Panc1 (cell line): Measurements from ENCODE around the gene CDC42EP3. TPM values are rescaled to one million over a fixed set of nuclear protein-coding genes. Genes with fewer than 3 reads are reported as not detected.

Experiments
- ATAC-seq: fragments of 200-7000 bp; cut with Tn5 transposase; 2 replicates; pipeline ENCODE4 v1.9.1; 2020; ENCODE audit warnings: mild to moderate bottlenecking, moderate library complexity
- BruUV-seq: library from RNA; stranded (reverse); fragments of 400-500 nt; replicated peaks from 2 replicates; lab custom pipeline; 2021; lab: Mats Ljungman, UMichigan
- CTCF ChIA-PET: fragments of 300-600 bp; sonication (Branson Sonifier 250); formaldehyde crosslinking; loops from one replicate; lab custom pipeline; 2022; ENCODE audit warnings: antibody characterized with exemption; lab: Charles Lee
- POLR2A ChIA-PET: fragments of 300-600 bp; sonication (Branson Sonifier 250); formaldehyde crosslinking; loops from one replicate; lab custom pipeline; 2022; ENCODE audit warnings: antibody characterized with exemption; lab: Charles Lee
- DNase-seq: peaks from one replicate; pipeline ENCODE4 v3.0.0-alpha.2; 2010; ENCODE audit warnings: low read depth, low spot score
- H3K27ac ChIP-seq: 2 replicates; pipeline ENCODE4 v1.5.1; 2011; ENCODE audit warnings: mild to moderate bottlenecking, low read length, inconsistent platforms
- H3K27me3 ChIP-seq: fragments of 200-500 bp; sonication (Bioruptor generic); 2 replicates; pipeline ENCODE4 v1.6.0; 2014; ENCODE audit warnings: low read length, inconsistent platforms; ENCODE audit not compliant: control insufficient read depth, insufficient read depth
- H3K36me3 ChIP-seq: fragments of 200-500 bp; sonication (Bioruptor generic); 2 replicates; pipeline ENCODE4 v1.5.1; 2014; ENCODE audit warnings: inconsistent platforms, mild to moderate bottlenecking, low read length, moderate library complexity; ENCODE audit not compliant: control insufficient read depth, insufficient read depth
- H3K4me1 ChIP-seq: 2 replicates; pipeline ENCODE4 v1.5.1; 2011; ENCODE audit warnings: inconsistent platforms, mild to moderate bottlenecking, low read length, moderate library complexity; ENCODE audit not compliant: control insufficient read depth, insufficient read depth
- H3K4me3 ChIP-seq, 2 experiments: 2 replicates each; pipeline ENCODE4 v1.5.1; 2011 to 2012; ENCODE audit warnings: low read depth in 2 of 2, low read length in 2 of 2, mild to moderate bottlenecking in 2 of 2, inconsistent platforms in 1 of 2, moderate library complexity in 1 of 2
- H3K9me3 ChIP-seq: fragments of 200-500 bp; sonication (Bioruptor generic); 2 replicates; pipeline ENCODE4 v1.5.1; 2014; ENCODE audit warnings: low read depth, mild to moderate bottlenecking, inconsistent platforms, low read length, moderate library complexity; ENCODE audit not compliant: control insufficient read depth, insufficient read depth
- CTCF ChIP-seq: fragments of 450-650 bp; IDR thresholded peaks from 2 replicates; pipeline ENCODE4 v1.5.1; 2017; ENCODE audit warnings: mild to moderate bottlenecking
- POLR2AphosphoS5 ChIP-seq: IDR thresholded peaks from 2 replicates; pipeline ENCODE4 v1.6.1; 2012; ENCODE audit warnings: mild to moderate bottlenecking, low read depth, low read length, moderate library complexity
- REST ChIP-seq, 2 experiments: IDR thresholded peaks; 2 replicates each; pipeline ENCODE4 v1.6.1; 2011 to 2012; ENCODE audit warnings: low read depth in 2 of 2, control low read depth in 1 of 2, low read length in 1 of 2, mild to moderate bottlenecking in 1 of 2, moderate library complexity in 1 of 2; ENCODE audit not compliant: insufficient read depth in 1 of 2
- SIN3A ChIP-seq: IDR thresholded peaks from 2 replicates; pipeline ENCODE4 v1.6.1; 2012; ENCODE audit warnings: low read depth, mild to moderate bottlenecking, low read length, moderate library complexity, borderline replicate concordance; ENCODE audit not compliant: insufficient read depth
- TCF7L2 ChIP-seq: IDR thresholded peaks from 2 replicates; pipeline ENCODE4 v1.6.1; 2011; ENCODE audit warnings: mild to moderate bottlenecking, low read depth, low read length, inconsistent platforms
- in situ Hi-C: cut with HindIII; loops from 2 replicates; pipeline ENCODE4 v1.10.0; 2016; ENCODE audit warnings: low sequenced_read_pairs, low pct_unique_long_range_greater_than_20kb
- intact Hi-C: fragments of 100-400 bp; cut with micrococcal nuclease; formaldehyde crosslinking; loops from one replicate; pipeline ENCODE4 v1.10.0; 2022; ENCODE audit not compliant: unreplicated experiment
- total RNA-seq: library from RNA; stranded (reverse); gene quantifications from one replicate; pipeline ENCODE4 v1.2.1, GENCODE V29; 2021; ENCODE audit not compliant: unreplicated experiment

CDC42EP3 gene
- total RNA-seq, 1 experiment from 2014 or later = 6.1 TPM

- POLR2A ChIA-PET = no interaction called here
- Histone ChIP-seq H3K27me3 (no peaks in the 10 kb centered on the region), H3K4me1 (no peaks in the 10 kb centered on the region), H3K4me3 (no peak overlapping the region), H3K9me3 (no peaks in the 10 kb centered on the region), H3K27ac (no peak overlapping the region), H3K36me3 (no peaks in the 10 kb centered on the region)
- in situ Hi-C loops (no loop called here), intact Hi-C loops (no loop called here)
- BruUV-seq = no TSS peak
- CTCF ChIA-PET = no interaction called here
- DNase-seq (no peak), ATAC-seq (no peak)
- no peak for TF ChIP-seq CTCF
- TF ChIP-seq REST (IDR thresholded peaks at IDR 0.05; ENCODE audit: insufficient read depth in 1 of 2, low read depth in 2 of 2, low read length in 1 of 2) = no peak
- no peak for TF ChIP-seq POLR2AphosphoS5
- TF ChIP-seq SIN3A = no peak
- no peak for TF ChIP-seq TCF7L2
Observed at GRCh38 chr2:37708146-37708545, 36.7 kb upstream of the CDC42EP3 start.

- no peak overlapping the region for H3K4me3 ChIP-seq
- H3K36me3 ChIP-seq = no peaks in the 10 kb centered on the region
- TF ChIP-seq CTCF (no peak), TCF7L2 (no peak), POLR2AphosphoS5 (no peak), REST (IDR thresholded peaks at IDR 0.05; ENCODE audit: insufficient read depth in 1 of 2, low read depth in 2 of 2, low read length in 1 of 2) (no peak), SIN3A (no peak)
- intact Hi-C loops = no loop called here
- H3K27ac ChIP-seq = no peak overlapping the region
- CTCF ChIA-PET = interaction anchor here (0.6 kb wide), 1 partner anchor 171 kb away, joined by 3 read pairs; no protein-coding TSS in a partner anchor
- H3K9me3 ChIP-seq = no peaks in the 10 kb centered on the region
- no peaks in the 10 kb centered on the region for H3K27me3 ChIP-seq
- BruUV-seq = no TSS peak
- DNase-seq = no peak
- no peak for ATAC-seq
- POLR2A ChIA-PET = no interaction called here
- in situ Hi-C loops = no loop called here
- H3K4me1 ChIP-seq = no peaks in the 10 kb centered on the region
Observed at GRCh38 chr2:37707393-37707792, 36.0 kb upstream of the CDC42EP3 start.
